A549 (cell line): ENCODE measurements around the gene FGD4.

Experiments used
- CEBPB ChIP-seq, 2 experiments: fragments of >200 bp in 1 of 2; sonication (Bioruptor Twin) in 1 of 2; formaldehyde crosslinking in 1 of 2; IDR thresholded peaks; 2 replicates each; pipeline ENCODE4 v1.6.1; 2012 to 2016
- ESRRA ChIP-seq: fragments of 150-350 bp; IDR thresholded peaks from 2 replicates; pipeline ENCODE4 v1.6.1; 2014; ENCODE audit warnings: mild to moderate bottlenecking, low read length, borderline replicate concordance
- HOXA7 ChIP-seq: fragments of 250-450 bp; sonication (Bioruptor Pico); IDR thresholded peaks from 2 replicates; pipeline ENCODE4 v1.5.0; 2020; ENCODE audit warnings: mild to moderate bottlenecking, moderate library complexity
- POLR2A ChIP-seq: IDR thresholded peaks from 2 replicates; pipeline ENCODE4 v1.6.1; 2012; ENCODE audit warnings: mild to moderate bottlenecking, low read length
- RCOR1 ChIP-seq: fragments of 150-350 bp; IDR thresholded peaks from 2 replicates; pipeline ENCODE4 v1.6.1; 2014; ENCODE audit warnings: antibody characterized with exemption, low read length, low read depth
- RFX5 ChIP-seq: fragments of 450-650 bp; IDR thresholded peaks from 2 replicates; pipeline ENCODE4 v1.7.1; 2014; ENCODE audit warnings: antibody characterized with exemption, mild to moderate bottlenecking, moderate library complexity
- SMC3 ChIP-seq: fragments of >200 bp; sonication (Bioruptor Twin); formaldehyde crosslinking; IDR thresholded peaks from 3 replicates; pipeline ENCODE4 v1.6.1; 2018; ENCODE audit warnings: inconsistent platforms
- SREBF2 ChIP-seq: fragments of 450-650 bp; IDR thresholded peaks from 2 replicates; pipeline ENCODE4 v1.6.1; 2014; ENCODE audit warnings: mild to moderate bottlenecking, moderate library complexity
- TF ChIP-seq, protein P1 (sequence below): fragments of >200 bp; sonication (Bioruptor Twin); formaldehyde crosslinking; IDR thresholded peaks from 3 replicates; pipeline ENCODE4 v1.5.1; 2016
- TF ChIP-seq, protein P2 (sequence below): IDR thresholded peaks from 2 replicates; pipeline ENCODE4 v1.6.1; 2012
- TF ChIP-seq, protein P3 (sequence below): IDR thresholded peaks from 2 replicates; pipeline ENCODE4 v1.6.1; 2012
- TF ChIP-seq, protein P4 (sequence below): fragments of 200-600 bp; sonication (generic); IDR thresholded peaks from 2 replicates; pipeline ENCODE4 v1.6.1; 2016; ENCODE audit warnings: antibody characterized with exemption, mild to moderate bottlenecking, moderate library complexity

DNA sequence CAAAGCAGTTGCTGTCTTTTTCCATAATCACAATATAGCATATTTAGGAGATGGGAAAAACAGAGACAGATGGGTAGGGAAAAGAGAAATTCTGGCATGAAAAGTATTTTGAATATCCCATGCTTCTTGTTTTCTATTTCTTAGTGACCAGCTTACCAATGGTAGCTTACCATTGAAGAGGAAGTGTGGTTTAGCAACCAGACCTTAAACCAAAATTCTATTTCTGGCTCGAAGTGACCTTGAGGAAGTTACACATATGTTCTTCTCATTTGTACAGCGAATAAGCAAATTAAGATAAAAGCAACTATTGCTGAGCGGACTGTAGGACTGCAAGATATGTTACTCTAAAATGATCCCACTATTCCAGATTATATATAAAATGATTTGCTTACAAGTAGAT lies 82.9 kb downstream of the FGD4 start:
- TF ChIP-seq HOXA7 (CRISPR knock-in tag) (no peak), CEBPB (IDR thresholded peaks at IDR 0.05) (no peak), POLR2A (no peak), SREBF2 (no peak), SMC3 (no peak), ESRRA (no peak), RFX5 (no peak), RCOR1 (no peak)
- TF ChIP-seq, protein P1, sequence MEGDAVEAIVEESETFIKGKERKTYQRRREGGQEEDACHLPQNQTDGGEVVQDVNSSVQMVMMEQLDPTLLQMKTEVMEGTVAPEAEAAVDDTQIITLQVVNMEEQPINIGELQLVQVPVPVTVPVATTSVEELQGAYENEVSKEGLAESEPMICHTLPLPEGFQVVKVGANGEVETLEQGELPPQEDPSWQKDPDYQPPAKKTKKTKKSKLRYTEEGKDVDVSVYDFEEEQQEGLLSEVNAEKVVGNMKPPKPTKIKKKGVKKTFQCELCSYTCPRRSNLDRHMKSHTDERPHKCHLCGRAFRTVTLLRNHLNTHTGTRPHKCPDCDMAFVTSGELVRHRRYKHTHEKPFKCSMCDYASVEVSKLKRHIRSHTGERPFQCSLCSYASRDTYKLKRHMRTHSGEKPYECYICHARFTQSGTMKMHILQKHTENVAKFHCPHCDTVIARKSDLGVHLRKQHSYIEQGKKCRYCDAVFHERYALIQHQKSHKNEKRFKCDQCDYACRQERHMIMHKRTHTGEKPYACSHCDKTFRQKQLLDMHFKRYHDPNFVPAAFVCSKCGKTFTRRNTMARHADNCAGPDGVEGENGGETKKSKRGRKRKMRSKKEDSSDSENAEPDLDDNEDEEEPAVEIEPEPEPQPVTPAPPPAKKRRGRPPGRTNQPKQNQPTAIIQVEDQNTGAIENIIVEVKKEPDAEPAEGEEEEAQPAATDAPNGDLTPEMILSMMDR, result no peak
- TF ChIP-seq, protein P2, sequence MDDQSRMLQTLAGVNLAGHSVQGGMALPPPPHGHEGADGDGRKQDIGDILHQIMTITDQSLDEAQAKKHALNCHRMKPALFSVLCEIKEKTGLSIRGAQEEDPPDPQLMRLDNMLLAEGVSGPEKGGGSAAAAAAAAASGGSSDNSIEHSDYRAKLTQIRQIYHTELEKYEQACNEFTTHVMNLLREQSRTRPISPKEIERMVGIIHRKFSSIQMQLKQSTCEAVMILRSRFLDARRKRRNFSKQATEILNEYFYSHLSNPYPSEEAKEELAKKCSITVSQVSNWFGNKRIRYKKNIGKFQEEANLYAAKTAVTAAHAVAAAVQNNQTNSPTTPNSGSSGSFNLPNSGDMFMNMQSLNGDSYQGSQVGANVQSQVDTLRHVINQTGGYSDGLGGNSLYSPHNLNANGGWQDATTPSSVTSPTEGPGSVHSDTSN, result no peak
- TF ChIP-seq, protein P3, sequence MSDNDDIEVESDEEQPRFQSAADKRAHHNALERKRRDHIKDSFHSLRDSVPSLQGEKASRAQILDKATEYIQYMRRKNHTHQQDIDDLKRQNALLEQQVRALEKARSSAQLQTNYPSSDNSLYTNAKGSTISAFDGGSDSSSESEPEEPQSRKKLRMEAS, result no peak
- TF ChIP-seq, protein P4, sequence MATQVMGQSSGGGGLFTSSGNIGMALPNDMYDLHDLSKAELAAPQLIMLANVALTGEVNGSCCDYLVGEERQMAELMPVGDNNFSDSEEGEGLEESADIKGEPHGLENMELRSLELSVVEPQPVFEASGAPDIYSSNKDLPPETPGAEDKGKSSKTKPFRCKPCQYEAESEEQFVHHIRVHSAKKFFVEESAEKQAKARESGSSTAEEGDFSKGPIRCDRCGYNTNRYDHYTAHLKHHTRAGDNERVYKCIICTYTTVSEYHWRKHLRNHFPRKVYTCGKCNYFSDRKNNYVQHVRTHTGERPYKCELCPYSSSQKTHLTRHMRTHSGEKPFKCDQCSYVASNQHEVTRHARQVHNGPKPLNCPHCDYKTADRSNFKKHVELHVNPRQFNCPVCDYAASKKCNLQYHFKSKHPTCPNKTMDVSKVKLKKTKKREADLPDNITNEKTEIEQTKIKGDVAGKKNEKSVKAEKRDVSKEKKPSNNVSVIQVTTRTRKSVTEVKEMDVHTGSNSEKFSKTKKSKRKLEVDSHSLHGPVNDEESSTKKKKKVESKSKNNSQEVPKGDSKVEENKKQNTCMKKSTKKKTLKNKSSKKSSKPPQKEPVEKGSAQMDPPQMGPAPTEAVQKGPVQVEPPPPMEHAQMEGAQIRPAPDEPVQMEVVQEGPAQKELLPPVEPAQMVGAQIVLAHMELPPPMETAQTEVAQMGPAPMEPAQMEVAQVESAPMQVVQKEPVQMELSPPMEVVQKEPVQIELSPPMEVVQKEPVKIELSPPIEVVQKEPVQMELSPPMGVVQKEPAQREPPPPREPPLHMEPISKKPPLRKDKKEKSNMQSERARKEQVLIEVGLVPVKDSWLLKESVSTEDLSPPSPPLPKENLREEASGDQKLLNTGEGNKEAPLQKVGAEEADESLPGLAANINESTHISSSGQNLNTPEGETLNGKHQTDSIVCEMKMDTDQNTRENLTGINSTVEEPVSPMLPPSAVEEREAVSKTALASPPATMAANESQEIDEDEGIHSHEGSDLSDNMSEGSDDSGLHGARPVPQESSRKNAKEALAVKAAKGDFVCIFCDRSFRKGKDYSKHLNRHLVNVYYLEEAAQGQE, result no peak
